NCI-H128 (cell line): ENCODE data around the gene CERCAM.
"Not testable (repeated sequence)": the region's sequence is repeated elsewhere in the genome, so short reads cannot be mapped to it uniquely, and the experiment has no call there.

Source experiments
- DNase-seq: peaks from one replicate; lab custom pipeline; 2025; ENCODE audit not compliant: unreplicated experiment; lab: John Stamatoyannopoulos, UW

The CERCAM gene

GRCh38 chr9:128419061-128419925 lies 1.4 kb upstream of the CERCAM start:
- peak; percentile 70 for DNase-seq

GRCh38 chr9:128420060-128420650 lies 502 bp upstream of the CERCAM start:
- peak; percentile 37 for DNase-seq

- DNase-seq, result no peak
Measured at GRCh38 chr9:128421482-128421996, 882 bp downstream of the CERCAM start.

GRCh38 chr9:128422022-128422782 lies 1.5 kb downstream of the CERCAM start:
- not testable (repeated sequence) for DNase-seq

GRCh38 chr9:128422783-128423150 lies 2.1 kb downstream of the CERCAM start:
- DNase-seq, result no peak

DNA sequence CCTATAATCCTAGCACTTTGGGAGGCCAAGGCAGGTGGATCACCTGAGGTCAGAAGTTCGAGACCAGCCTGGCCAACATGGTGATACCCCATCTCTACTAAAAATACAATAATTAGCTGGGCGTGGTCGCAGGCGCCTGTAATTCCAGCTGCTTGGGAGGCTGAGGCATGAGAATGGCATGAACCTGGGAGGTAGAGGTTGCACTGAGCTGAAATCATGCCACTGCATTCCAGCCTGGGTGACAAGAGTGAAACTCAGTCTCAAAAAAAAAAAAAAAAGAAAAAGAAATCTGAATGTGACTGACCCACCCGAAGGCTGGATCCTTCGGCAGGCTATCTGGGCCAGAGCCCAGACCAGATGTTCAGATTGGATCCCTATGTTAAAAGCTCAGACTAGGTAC lies 2.7 kb downstream of the CERCAM start:
- not testable (repeated sequence) for DNase-seq

GRCh38 chr9:128424268-128424780 lies 3.7 kb downstream of the CERCAM start:
- DNase-seq, result no peak

DNA sequence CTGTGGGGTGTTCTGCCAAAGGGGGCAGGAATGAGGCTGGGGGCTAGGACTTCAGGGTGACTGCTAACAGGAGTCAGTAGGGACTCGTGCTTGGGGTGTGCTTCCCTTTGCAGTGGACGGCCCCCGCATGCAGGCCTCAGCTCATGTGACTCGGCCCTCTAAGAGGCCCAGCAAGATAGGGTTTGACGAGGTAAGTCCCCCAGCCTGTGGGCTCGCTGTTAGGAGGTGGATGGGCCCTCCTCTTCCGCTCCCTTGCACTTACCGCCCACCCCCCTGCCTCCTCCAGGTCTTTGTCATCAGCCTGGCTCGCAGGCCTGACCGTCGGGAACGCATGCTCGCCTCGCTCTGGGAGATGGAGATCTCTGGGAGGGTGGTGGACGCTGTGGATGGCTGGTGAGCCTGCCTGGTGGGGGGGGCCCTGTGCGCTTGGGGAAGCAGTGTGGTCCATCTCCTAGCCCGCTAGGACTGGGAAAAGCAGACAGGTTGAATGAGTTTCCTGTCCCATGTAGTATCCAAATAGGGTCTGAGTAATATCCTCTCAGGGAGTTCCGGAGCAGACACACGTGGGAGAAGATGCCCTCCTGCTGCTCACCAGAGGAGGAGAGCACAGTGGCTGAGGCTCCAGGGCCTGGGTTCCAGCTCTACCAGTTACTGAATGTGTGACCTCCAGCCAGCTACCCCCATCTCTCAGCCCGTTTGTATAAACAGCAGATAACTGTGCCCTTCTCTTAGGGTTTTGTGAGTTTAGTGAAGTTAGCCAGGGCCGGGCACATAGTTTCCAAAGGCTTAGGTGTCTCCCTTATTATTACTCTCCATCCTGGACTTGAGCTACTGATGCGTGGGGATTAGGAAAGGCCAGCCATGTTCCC lies 8.2 kb downstream of the CERCAM start:
- DNase-seq, result no peak

DNA sequence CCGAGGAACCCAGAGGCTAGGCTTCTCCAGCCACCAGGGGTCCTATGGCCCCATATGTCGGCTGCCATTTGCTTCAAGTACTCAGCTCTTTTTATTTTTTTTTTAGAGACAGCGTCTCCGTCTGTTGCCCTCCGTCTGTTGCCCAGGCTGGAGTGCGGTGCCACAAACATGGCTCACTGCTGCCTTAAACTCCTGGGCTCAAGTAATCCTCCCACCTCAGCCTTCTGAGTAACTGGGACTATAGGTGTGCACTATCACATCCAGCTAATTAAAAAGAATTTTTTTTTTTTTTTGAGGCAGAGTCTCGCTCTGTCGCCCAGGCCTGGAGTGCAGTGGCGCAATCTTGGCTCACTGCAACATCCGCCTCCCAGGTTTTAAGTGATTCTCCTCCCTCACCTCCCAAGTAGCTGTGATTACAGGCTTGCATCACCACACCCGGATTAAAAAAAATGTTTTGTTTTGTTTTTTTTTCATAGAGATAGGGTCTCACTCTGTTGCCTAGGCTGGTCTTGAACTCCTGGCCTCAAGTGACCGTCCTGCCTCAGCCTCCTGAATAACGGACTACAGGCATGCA lies 8.9 kb downstream of the CERCAM start:
- DNase-seq, result no peak

DNA sequence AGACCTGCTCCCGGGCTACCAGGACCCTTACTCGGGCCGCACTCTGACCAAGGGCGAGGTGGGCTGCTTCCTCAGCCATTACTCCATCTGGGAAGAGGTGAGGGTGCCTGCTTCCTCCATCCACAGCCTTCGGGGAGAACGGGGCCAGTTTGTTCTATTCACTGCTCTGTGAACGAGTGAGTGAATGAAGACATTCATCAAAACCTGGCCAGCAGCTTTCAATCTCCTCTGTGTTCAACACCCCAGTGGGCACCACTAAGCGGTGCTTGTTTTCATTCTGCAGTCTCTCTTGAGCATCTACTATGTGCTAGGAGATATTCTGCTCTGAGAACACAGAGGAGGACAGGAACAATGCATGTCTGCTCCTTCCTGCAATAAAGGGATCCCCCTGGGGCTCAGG lies 10.6 kb downstream of the CERCAM start:
- DNase-seq, result no peak

DNA sequence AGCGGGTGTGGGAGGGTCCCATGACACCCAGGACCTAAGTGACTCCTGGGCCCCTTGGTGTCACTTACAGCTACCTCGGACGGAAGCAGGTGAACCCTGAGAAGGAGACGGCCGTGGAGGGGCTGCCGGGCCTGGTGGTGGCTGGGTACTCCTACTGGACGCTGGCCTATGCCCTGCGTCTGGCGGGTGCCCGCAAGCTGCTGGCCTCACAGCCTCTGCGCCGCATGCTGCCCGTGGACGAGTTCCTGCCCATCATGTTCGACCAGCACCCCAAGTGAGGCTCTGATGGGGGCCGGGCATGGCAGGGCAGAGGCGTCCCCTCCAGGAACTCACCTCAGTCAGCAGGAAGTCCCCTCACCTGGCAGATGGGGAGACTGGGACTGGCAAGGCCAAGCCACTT lies 13.7 kb downstream of the CERCAM start:
- DNase-seq, result no peak

DNA sequence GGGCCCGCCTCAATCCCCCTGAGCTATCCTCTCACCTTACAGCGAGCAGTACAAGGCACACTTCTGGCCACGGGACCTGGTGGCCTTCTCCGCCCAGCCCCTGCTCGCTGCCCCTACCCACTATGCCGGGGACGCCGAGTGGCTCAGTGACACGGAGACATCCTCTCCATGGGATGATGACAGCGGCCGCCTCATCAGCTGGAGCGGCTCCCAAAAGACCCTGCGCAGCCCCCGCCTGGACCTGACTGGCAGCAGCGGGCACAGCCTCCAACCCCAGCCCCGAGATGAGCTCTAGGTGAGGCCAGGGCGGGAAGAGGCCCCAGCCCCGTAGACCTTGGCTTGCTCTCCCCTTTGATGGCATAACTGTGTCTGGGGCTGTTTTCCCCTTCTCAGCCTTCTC lies 15.0 kb downstream of the CERCAM start:
- DNase-seq, result no peak

DNA sequence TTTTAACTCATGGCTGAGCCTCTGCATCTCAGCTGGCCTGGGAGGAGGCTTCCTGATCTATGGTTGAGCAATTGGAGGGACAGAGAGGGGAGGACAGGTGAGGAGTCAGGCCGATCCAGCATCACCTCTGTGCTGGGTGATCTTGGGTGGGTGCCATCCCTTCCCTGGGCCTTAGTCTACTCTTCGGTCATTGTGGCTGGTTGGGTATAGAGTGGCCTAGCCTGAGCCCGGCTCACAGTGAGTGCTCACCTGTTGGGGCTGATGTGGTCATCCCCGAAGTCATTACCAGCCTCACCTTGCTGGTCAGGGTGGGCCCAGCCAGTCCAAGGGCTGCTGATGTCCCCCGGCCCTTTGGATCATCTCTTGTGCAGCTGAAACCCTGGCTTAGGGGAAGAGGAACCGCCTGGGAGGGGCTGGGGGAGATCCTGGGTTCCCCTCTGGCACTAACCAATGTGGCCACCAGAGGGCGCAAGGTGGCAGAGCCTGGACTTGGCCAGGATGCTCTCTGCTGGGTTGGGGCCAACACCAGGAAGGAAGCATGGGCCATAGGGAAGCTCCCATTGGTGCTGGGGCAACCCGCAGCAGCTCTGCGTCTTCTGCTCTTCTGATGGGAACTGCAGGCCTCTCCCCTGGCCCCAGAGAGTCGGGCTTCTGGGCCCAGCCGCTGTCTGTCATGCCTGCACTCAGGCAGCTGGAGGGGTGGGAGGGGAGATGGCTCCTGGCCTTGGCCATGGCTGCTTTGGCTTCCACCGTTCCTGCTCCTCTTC lies 17.9 kb downstream of the CERCAM start:
- DNase-seq, result peak; percentile 75

DNA sequence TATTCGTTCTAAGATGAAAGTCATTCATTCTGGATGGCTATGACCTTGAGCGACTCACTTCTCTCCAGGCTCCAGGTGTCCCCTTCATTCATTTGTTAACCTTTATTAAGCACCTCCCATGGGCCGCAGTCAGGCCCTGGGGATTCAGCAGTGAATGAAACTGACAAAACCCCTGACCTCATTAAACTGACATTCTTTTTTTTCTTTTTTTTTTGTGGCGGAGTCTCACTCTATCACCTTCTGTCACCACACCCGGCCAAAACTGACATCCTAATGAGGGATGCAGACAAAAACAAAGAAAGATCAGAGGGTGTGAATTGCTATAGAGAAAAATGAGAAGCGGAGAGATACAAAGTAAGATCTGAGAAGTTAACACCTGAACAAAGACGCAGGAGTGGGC lies 18.6 kb downstream of the CERCAM start:
- DNase-seq, result no peak

DNA sequence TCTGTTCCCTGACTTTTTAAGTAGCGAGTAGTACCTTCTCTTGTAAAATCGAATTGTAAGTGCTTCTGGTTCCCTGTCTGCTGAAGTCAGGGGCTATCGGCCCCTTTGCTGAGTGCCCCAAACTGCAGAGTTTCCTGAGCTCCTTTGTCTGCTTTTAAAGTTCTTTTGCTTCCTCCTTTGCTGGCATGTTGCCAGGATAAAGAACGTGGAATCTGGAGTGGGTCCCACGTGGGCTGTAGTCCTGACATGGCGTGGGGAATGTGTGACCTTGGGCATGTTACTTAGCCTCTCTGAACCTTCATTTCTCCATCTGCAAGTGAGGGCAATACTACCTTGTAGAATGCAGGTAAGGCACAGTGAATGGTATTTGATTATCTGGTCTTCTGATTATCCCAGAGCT lies 21.5 kb downstream of the CERCAM start:
- DNase-seq, result no peak

GRCh38 chr9:128446505-128446904 lies 25.8 kb downstream of the CERCAM start:
- not testable (repeated sequence) for DNase-seq

- DNase-seq, result no peak
Measured at GRCh38 chr9:128448746-128449145, 28.1 kb downstream of the CERCAM start.

GRCh38 chr9:128454991-128455390 lies 34.3 kb downstream of the CERCAM start:
- no peak for DNase-seq

- DNase-seq, result peak; percentile 97
Measured at GRCh38 chr9:128455849-128456612, 35.4 kb downstream of the CERCAM start, which contains the start of gene ODF2. Gene ODF2, plus strand, starts transcription at chr9:128456006. Its CDS starts 86 bp downstream, at chr9:128456092.
